K562 (cell line): ENCODE results near the gene DCUN1D4. TPM values are rescaled to one million over a fixed set of nuclear protein-coding genes. Genes with fewer than 3 reads are reported as not detected.
A peak's percentile ranks its signal among the peaks of the same experiment; 100 is the strongest.

Experiments
- CTCF ChIP-seq, 3 experiments: IDR thresholded peaks in 2 of 3; conservative IDR thresholded peaks in 1 of 3; 2 replicates each; pipeline ENCODE4 v1.5.1; 2011 to 2012; ENCODE audit warnings: low read length in 3 of 3, mild to moderate bottlenecking in 3 of 3, control low read depth in 2 of 3, improper control_type of control experiment in 1 of 3, inconsistent platforms in 1 of 3, low read depth in 1 of 3, mixed read lengths in 1 of 3, moderate library complexity in 1 of 3; ENCODE audit not compliant: insufficient read depth in 2 of 3
- CXXC5 ChIP-seq: fragments of 250-450 bp; sonication (Bioruptor Pico); IDR thresholded peaks from 2 replicates; pipeline ENCODE4 v1.8.0; 2022; ENCODE audit warnings: inconsistent platforms, mild to moderate bottlenecking, moderate library complexity
- DEAF1 ChIP-seq: fragments of 450-650 bp; formaldehyde crosslinking; IDR thresholded peaks from 2 replicates; pipeline ENCODE4 v1.4.0; 2020; ENCODE audit warnings: mild to moderate bottlenecking, moderate library complexity
- E2F8 ChIP-seq: fragments of 450-650 bp; IDR thresholded peaks from 2 replicates; pipeline ENCODE4 v1.7.1; 2018; ENCODE audit warnings: mild to moderate bottlenecking, low read depth; ENCODE audit not compliant: partially characterized antibody
- FOXA3 ChIP-seq, 2 experiments: fragments of 450-650 bp in 1 of 2; sonication (generic) in 1 of 2; formaldehyde crosslinking; IDR thresholded peaks in 1 of 2; conservative IDR thresholded peaks in 1 of 2; 2 replicates each; pipeline versions ENCODE4 v1.4.0 to v1.8.0; 2020 to 2022; ENCODE audit warnings: mild to moderate bottlenecking in 2 of 2, missing genetic modification reagents in 1 of 2
- GTF3C2 ChIP-seq: IDR thresholded peaks from 3 replicates; pipeline ENCODE4 v1.6.1; 2011; ENCODE audit warnings: borderline replicate concordance, mild to moderate bottlenecking, moderate library complexity; ENCODE audit not compliant: insufficient read length; ENCODE audit errors: extremely low read depth
- HMGN3 ChIP-seq: IDR thresholded peaks from 2 replicates; pipeline ENCODE4 v1.6.1; 2011; ENCODE audit warnings: borderline replicate concordance, low read depth, mild to moderate bottlenecking, mixed read lengths, low read length; ENCODE audit not compliant: insufficient read length; ENCODE audit errors: extremely low read depth
- NR2C2 ChIP-seq, 2 experiments: fragments of 200-800 bp in 1 of 2; sonication (Bioruptor generic) in 1 of 2; sonication (generic) in 1 of 2; formaldehyde crosslinking in 1 of 2; IDR thresholded peaks; 2 replicates each; pipeline versions ENCODE4 v1.6.1 to v1.8.0; 2016 to 2022; ENCODE audit warnings: mild to moderate bottlenecking in 1 of 2, missing compliant biosample characterization in 1 of 2, missing genetic modification characterization in 1 of 2, missing genetic modification reagents in 1 of 2
- NR4A1 ChIP-seq, 2 experiments: fragments of 250-450 bp in 1 of 2; fragments of 450-650 bp in 1 of 2; sonication (Bioruptor Pico) in 1 of 2; IDR thresholded peaks; 2 replicates each; pipeline versions ENCODE4 v1.4.0 to v1.6.1; 2016 to 2020; ENCODE audit warnings: mild to moderate bottlenecking in 2 of 2, missing compliant biosample characterization in 1 of 2, missing genetic modification characterization in 1 of 2, moderate library complexity in 1 of 2
- PCBP1 ChIP-seq: fragments of 200-400 bp; formaldehyde crosslinking; IDR thresholded peaks from 2 replicates; pipeline ENCODE4 v1.6.1; 2018; ENCODE audit warnings: mild to moderate bottlenecking, low read depth, low read length; ENCODE audit not compliant: poor library complexity, severe bottlenecking
- PHB2 ChIP-seq: fragments of 450-650 bp; IDR thresholded peaks from 2 replicates; pipeline ENCODE4 v1.6.1; 2017; ENCODE audit warnings: low read depth
- RAD21 ChIP-seq, 2 experiments: fragments of 250-450 bp in 1 of 2; fragments of 450-650 bp in 1 of 2; sonication (Bioruptor Pico) in 1 of 2; formaldehyde crosslinking in 1 of 2; IDR thresholded peaks in 1 of 2; conservative IDR thresholded peaks in 1 of 2; 2 replicates each; pipeline versions ENCODE4 v1.4.0 to v1.8.0; 2020 to 2022; ENCODE audit warnings: mild to moderate bottlenecking in 2 of 2, moderate library complexity in 1 of 2
- RBM34 ChIP-seq: fragments of 200-400 bp; formaldehyde crosslinking; IDR thresholded peaks from 2 replicates; pipeline ENCODE4 v1.6.1; 2018; ENCODE audit warnings: low read length, borderline replicate concordance; ENCODE audit not compliant: insufficient read depth
- SMARCA4 ChIP-seq: fragments of 450-650 bp; IDR thresholded peaks from 2 replicates; pipeline ENCODE4 v1.6.1; 2016
- SNIP1 ChIP-seq: fragments of 450-650 bp; IDR thresholded peaks from 2 replicates; pipeline ENCODE4 v1.7.1; 2017; ENCODE audit warnings: low read depth, mild to moderate bottlenecking
- XRCC3 ChIP-seq: fragments of 450-650 bp; IDR thresholded peaks from 2 replicates; pipeline ENCODE4 v1.6.1; 2017; ENCODE audit warnings: mild to moderate bottlenecking, moderate library complexity
- ZNF695 ChIP-seq: fragments of 450-650 bp; formaldehyde crosslinking; IDR thresholded peaks from 2 replicates; pipeline ENCODE4 v1.4.0; 2020; ENCODE audit warnings: mild to moderate bottlenecking, moderate library complexity
- ZNF696 ChIP-seq: fragments of 250-450 bp; sonication (Bioruptor Pico); conservative IDR thresholded peaks from 2 replicates; pipeline ENCODE4 v1.4.0; 2020; ENCODE audit warnings: mild to moderate bottlenecking, moderate library complexity
- polyA plus RNA-seq, 8 experiments: library from polyadenylated mRNA; depleted of rRNA in 4 of 8; stranded (reverse) in 5 of 8; unstranded in 3 of 8; fragments of >200 nt; fragmentation: Nextera tagmentation in 2 of 8; fragmentation: Illumina TruSeq in 1 of 8; extraction: Ambion mirVana in 2 of 8; extraction: Trizol in 1 of 8; gene quantifications; 2 replicates each; pipeline versions ENCODE4 v1.2.1 to v1.2.3, GENCODE V29; 2011 to 2014; ENCODE audit warnings: inconsistent platforms in 1 of 8, missing spikeins in 1 of 8
- total RNA-seq, 7 experiments: library from RNA; depleted of rRNA in 6 of 7; stranded (reverse); fragments of >200 nt in 6 of 7; fragmentation: Illumina TruSeq in 2 of 7; extraction: Trizol in 2 of 7; gene quantifications; 2 replicates each; pipeline versions ENCODE4 v1.2.1 to v1.2.3, GENCODE V29; 2011 to 2021; ENCODE audit warnings: low replicate concordance in 1 of 7

DCUN1D4 gene
- total and polyA plus RNA-seq, 9 of the 15 experiments (the other 6 are each of a cell fraction or from before 2014, with no cell fraction given), result 15.1 to 73.5 (median 23.0) TPM

GRCh38 chr4:51831133-51831532 is 11.8 kb upstream of the DCUN1D4 start (continued):
- no peak for TF ChIP-seq E2F8
- no peak for TF ChIP-seq SMARCA4
- TF ChIP-seq ZNF695 (CRISPR knock-in tag), result no peak
- TF ChIP-seq NR4A1 (CRISPR knock-in tag; IDR thresholded peaks at IDR 0.05), result no peak
- no peak for TF ChIP-seq NR4A1 (tag; IDR thresholded peaks at IDR 0.05)
- TF ChIP-seq SNIP1, result no peak
- no peak for TF ChIP-seq PCBP1
- no peak for TF ChIP-seq GTF3C2
- TF ChIP-seq PHB2, result no peak
- TF ChIP-seq NR2C2 (CRISPR knock-in tag; IDR thresholded peaks at IDR 0.05), result no peak
- TF ChIP-seq NR2C2 (tag; IDR thresholded peaks at IDR 0.05), result no peak
- TF ChIP-seq HMGN3, result no peak
- TF ChIP-seq CTCF (IDR thresholded peaks at IDR 0.05 in 2 of 3, conservative IDR thresholded peaks at IDR 0.05 in 1 of 3; ENCODE audit: insufficient read depth in 2 of 3, low read depth in 1 of 3, low read length in 3 of 3), result peak; percentile 81 to 89 (median 83)
- no peak for TF ChIP-seq FOXA3 (CRISPR knock-in tag; conservative IDR thresholded peaks at IDR 0.05 in 1 of 2, IDR thresholded peaks at IDR 0.05 in 1 of 2)
- TF ChIP-seq ZNF696 (CRISPR knock-in tag), result no peak
- TF ChIP-seq XRCC3, result no peak
- TF ChIP-seq CXXC5 (CRISPR knock-in tag), result no peak
- TF ChIP-seq RAD21 (CRISPR knock-in tag; conservative IDR thresholded peaks at IDR 0.05 in 1 of 2, IDR thresholded peaks at IDR 0.05 in 1 of 2), result peak; percentile 85 to 91
- TF ChIP-seq DEAF1 (CRISPR knock-in tag), result peak; percentile 83
- no peak for TF ChIP-seq RBM34
- TF ChIP-seq, all 486 proteins: peak for 8
